ENCODE data around the gene RGS6.
"Not testable (repeated sequence)": the region's sequence is repeated elsewhere in the genome, so short reads cannot be mapped to it uniquely, and the experiment has no call there.

RGS6 gene

DNA sequence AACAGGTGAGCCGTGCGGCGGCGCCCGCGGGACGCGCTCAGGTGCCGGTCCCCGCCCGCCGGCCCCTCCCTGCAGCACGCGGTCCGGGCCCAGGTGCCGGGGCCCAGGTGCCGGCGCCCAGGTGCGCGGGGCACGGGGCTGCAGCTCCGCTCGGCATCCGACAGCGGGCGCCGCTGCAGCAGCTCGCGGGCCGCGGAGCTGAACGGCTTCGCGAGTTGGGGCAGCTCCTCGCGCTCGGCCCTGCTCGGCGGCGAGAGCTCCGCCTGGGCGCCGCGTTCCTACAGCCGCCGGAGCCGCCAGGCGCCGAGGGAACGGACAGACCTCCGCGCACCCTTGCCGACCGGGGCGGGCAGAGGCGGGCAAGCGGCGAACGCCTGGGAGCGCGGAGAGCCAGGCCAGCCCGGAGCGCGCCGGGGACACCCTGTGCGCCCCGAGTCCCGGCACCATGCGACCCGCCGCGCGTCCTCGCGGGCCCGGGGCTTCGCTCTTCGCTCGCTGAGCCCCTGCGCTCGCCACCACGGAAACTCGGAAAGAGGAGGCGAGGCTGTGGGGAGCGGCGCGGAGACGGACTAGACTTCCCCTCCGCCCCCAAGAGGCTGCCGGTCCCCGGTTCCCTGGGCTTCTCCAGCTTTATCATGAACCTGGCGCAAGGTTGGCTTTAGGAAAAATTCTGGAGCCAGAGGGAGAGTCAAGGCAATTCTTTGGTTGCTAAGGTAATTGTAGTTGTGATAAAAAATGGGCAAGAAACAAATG lies at the start of gene RGS6:
RGS6 (plus strand) TSS at position 201 of the 753 bp plus-strand sequence.
- DNase-seq, result no peak

DNA sequence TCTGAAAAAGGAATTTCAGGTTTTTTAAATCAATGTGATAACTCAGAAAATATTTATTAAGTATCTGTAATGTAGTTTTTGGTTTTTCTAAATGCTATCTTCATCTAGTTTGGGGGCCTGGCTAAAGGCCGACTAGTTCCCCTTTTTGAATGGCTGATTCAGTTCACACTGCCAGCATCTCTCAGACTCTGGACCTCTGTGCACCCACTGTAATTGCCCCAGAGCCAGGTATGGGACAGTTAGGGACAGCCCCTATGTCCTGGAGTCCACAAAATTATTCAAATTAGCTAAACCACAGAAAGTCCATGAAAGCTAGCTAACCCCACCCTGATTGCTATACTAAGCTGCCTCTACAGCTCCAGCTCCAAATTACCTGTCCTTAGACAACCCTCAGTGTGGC lies 49.1 kb upstream of the RGS6 start:
- DNase-seq, result no peak

DNA sequence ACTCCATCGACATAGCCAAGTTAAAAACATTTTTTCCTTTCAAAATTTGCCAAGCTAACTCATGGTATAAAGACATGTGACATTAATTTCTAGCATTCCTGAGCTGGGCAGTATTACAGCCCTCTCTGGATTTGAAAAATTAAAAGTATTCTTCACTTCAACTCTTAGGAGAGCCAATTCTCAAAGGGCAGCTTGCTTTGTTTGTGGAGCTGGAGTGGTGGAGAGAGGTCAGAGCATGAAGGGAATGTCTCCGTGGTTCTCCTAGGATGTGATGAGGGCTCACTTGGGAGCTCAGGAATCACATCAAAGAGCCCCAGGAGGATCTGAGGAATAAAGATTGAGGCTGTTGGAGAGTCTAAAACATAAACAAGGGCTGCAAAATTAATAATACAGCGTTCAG lies 46.9 kb upstream of the RGS6 start:
- DNase-seq, result no peak

DNA sequence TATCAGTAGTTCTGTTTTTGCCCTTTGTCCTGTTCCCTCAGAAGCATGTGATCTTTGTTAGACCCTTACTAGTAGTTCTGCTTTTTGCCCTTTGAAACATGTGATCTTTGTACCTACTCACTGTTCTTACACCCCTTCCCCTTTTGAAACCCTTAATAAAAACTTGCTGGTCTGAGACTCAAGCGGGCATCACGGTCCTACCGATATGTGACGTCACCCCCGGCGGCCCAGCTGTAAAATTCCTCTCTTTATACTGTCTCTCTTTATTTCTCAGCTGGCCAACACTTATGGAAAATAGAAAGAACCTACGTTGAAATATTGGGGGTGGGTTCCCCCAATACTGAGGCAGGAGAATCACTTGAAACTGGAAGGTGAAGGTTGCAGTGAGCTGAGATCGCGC lies 44.4 kb upstream of the RGS6 start:
- DNase-seq, result not testable (repeated sequence)

DNA sequence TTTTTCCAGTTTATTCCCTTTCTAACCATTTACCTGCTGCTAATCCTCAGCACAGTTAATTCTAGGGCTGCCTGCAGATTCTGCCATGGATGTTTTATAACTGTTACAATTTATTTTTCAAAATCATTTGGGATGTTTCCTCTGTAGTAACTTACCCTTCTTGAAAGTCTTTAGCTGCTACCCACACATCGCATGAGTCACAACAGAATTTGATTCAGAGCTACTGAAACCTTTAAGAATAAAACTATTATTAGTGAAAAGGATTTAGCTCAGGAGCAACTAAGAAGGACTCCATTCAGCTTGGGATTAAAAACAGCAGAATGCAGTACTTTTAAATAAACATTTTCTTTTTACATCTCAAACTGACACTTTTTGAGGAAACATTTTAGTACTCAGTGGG lies 41.7 kb upstream of the RGS6 start:
- DNase-seq, result no peak

DNA sequence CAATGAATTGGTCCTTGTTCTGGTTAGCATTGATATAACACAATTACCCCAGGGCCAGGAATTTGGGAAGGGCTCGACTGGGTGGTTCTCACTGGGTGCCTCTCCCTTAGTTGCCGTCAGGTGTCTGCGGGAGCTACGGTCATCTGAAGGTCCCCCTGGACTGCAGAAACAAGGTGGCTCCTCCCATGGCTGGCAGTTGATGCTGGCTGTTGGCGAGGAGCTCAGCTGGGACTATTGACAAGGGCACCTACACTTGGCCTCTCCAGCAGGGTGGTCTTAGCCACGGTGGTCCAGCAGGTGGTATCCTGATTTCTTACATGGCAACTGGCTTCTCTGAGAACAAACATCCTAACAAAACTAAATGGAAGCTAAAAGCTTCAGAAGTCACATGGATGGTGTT lies 41.0 kb upstream of the RGS6 start:
- DNase-seq, result no peak

DNA sequence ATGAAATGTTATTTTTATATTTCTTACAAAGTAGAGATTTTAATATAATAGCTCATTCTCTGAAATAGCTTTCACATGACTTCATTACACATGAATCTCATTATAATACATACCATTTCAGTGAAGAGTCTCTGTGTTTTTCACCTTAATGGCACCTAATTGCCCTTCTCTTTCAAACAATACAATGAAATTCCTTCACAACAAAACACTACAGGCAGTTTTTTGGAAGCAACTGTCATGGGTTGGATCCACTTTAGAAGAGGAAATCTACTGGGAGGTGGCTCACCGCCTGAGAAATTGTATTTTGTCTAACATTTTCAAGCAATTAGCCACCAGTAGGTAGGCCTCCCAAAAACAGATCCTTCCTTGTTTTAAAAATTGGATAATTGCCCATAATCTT lies 40.3 kb upstream of the RGS6 start:
- no peak for DNase-seq

DNA sequence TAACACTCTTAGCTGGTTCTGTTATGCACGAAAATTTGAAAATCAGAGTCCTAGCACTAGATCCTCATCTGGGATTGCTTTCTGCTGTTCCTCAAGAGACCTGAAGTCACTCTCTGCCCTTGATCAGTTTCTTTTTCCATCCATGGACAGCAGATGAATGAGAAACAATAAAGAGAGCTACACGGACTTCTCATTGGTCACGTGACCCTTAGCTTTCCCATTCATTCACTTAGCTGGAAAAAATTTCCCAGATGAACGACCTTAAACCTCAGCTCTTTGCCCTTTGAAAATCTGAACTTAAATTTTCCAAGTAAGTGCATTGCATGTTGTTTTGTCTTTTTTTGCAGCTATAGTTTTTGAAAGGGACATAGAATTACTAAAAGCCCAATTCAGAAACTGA lies 27.2 kb upstream of the RGS6 start:
- no peak for DNase-seq

DNA sequence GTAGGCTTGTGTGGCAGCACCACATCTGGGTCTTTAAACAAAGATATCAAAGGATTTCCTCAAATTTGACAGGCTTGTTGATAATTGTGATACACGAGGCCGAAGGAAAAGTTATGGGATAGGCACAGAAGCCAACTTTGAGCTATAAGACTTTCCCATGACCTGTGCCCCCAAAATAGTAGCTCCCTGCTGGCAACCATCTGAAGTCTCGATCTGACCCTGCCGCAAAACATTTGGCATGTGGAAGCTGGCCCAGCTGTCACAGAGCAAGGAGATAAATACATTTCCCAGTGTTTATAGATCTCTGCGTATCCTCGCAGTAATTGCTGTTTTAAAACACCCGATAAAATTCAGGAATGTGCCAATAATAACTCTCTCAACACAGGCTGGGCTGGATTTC lies 26.4 kb upstream of the RGS6 start:
- DNase-seq, result no peak

DNA sequence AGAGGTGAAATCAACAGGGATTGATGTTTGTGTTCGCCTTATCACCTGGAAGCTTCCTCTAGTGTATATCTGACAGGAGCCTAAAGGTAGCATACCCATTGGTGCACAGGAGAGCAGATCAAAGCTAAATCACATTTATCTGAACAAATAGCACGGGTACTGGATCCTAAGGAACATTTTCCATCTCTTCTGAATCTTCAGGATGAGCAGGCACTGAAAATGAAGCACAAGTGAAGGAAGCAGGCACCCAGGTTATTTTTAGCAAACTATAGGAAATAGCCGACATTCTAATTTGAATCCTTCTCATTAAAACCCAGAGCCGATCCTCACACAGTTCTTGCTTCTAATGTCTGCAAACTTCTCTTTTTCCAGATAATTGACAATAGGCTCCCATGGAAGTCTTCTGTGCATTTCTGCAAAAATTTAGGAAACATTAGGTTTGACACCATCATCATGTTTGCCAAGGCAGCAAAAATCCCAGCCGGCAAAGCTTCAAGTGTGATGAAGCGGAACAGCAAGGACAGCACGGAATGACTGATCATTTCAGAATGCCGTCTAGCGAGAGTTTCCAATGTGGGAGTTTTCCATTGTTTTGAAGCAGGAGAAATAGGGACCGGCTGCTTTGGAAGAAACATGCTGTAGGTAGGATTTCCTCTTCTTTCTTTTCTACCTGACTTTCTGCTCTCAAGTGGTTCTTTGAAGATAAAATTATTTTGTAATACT lies 24.3 kb upstream of the RGS6 start:
- DNase-seq, result no peak

DNA sequence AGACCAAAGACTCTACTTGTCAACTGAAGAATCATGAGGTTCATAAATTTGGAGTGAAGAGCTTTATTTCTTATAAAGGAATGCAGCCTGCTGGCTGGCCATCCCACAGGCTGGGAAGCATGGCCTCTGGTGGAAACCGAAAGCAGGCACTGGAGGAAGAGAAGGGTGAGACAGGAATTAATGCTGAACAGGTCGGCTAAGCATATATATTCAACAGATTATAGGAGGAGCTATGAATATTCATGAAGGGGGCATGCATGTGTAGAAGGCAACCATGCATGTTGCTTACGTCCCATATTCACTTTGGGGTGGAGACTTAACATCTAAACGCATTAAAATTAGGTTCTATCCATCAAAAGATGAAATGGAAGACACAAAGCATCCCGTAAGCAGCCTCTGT lies 20.6 kb upstream of the RGS6 start:
- DNase-seq, result no peak

DNA sequence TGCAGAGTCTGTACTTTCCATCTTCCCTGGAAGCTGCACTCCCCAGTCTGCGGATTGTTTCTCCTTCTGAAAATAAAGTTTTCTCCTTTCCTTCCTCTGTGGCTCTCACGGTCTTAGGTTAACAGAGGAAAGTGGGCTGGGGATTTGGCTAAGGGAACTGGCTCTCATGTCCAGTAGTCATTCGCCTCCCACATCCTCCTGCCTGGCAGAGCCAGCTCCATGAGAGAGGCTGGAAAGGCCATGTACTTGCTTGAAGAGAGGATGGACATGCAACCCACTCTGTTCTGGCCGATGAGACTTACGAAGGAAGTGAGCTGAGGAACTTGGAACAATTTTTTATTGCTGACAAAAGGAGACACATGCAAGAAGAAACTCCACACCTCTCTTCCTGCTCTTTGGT lies 18.9 kb upstream of the RGS6 start:
- DNase-seq, result no peak

DNA sequence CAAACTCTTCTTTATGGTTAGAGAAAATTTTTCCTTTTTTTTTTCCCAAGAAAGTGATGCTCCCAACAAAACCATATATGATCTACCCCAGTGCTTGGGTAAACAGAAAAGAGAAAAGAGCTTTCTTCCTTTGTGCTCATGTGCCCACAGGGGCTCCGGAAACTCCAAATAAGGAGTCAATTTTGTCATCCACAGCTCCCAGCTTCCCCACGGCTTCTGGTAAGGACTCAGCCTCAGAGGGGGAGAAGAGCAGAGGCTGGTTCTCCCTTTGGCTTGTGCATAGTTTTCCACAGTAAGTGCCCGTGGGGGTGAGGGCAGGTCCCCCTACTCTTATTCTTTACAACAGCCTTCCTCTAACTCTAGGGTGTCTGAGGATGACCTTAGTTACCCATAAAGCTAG lies 13.3 kb upstream of the RGS6 start:
- no peak for DNase-seq

DNA sequence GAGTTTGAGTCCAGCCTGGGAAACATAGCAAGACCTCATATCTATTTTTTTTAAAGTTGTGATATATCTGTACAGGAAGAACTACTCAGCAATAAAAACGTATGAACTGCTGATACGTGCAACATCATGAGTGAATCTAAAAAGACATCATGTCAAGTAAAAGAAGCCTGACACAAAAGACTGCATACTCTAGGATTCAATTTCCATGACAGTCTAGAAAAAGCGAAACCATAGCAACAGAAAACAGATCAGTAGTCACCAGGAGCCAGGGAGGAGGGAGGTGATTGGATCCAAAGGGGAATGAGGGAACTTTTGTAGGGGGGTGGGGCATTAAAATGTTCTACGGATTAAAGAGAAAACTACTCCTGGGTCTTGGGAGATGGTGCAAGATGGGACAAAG lies 8.7 kb upstream of the RGS6 start:
- DNase-seq, result no peak

DNA sequence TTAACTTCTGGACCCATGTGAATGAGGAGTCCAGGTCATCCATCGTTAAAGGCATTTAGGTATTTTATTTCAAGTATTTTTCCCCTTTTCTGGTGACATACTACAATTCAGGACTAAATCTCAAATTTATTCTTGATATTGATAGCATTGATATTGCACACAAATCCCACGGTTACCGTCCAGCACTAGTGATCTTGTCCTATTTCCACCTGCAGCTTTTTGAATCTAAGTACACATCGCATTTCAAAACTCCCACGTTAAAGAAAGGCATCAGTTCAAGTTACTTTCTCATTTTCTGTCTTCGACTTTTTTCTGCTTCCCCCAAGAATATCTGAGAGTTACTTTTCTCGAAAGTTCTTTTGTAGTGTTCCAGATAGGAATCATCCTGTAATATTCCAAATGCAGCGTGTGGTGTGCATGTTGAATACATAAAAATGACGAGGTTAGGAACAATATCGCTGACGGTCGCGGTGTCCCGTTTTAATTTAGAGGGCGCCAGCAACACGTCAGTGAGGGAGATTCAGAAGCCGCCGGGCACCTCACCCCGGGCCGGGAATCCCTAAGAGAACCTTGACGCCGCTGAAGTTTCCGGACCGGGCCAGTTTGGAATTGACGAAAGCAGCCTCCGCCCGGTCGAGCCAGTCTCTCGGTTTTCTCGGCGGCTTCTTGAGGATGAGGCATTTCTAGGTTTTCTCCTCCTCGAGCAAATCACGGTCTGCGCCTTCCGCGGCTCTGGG lies 569 bp upstream of the RGS6 start:
- DNase-seq, result no peak

DNA sequence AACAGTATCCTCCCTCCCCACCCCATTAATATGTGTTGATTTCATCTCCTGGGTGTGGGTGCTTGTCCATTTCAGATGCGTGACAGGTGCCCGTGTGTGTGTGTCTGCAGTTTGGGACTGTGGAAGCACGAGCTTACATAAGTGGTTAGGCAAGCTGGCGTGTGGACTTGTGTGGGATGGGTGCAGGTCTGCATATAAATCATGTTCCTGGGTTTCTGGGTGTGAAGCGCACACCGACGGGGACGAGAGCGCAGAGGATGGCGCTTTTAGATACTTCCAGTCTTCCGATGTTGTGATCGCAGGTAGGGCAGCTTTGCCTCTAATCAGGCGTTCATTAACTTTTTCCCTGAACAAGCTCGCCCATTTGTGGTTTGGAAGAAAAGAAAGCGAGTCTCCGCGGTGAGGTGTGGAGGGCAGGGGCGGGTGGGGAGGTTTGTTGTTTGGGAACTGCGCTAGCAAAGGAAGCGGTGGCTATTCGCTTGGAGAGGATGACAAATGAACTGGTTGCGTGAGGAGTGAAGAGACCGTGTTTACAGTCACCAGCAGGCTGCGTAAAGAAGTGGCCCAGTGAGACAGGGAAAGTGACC lies 865 bp downstream of the RGS6 start:
- DNase-seq, result no peak

DNA sequence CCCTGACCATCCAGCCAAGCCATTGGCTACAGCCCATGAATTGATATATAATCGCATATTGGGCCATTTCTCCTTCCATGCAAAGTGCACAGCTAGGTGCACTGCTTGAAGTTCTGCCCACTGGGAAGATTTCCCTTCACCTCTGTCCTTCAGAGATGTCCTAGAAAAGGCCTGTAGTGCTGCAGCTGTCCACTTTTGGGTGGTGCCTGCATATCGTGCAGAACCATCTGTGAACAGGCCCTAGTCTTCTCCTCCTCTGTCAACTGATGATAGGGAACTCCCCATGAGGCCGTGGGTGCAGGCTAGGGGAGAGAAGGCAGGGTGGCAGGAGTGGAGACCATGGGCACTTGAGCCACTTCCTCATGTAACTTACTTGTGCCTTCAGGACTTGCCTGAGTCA lies 6.0 kb downstream of the RGS6 start:
- not testable (repeated sequence) for DNase-seq

DNA sequence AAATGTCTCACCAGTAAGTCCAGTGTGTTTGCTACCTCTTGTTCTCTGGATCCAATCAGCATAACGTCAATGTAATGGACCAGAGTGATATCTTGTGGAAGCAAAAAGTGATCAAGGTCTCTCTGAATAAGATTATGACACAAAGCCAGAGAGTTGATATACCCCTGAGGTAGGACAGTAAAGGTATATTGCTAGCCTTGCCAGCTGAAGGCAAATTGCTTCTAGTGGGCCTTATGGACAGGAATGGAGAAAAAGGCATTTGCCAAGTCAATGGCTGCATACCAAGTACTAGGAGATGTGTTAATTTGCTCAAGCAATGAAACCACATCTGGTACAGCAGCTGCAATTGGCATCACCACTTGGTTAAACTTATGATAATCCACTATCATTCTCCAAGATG lies 7.1 kb downstream of the RGS6 start:
- DNase-seq, result not testable (repeated sequence)

DNA sequence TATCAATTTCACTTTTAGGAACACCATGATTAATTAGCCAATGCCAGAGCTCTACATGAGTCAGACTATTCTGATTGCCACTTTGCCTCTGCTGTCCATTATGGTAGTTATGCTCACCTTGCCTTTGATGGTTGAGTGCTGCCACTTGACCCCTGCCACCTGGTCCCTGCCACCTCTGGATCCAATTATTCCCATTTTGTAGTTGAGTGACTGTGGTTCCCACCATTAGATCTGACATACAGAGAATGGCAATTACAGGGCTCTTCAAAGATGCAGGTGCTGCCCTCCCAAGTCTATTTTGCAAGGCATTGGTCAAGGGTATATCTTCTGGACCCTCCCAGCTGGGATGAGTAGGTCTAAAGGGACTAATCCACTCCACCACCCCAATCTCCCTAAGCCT lies 8.3 kb downstream of the RGS6 start:
- DNase-seq, result not testable (repeated sequence)

DNA sequence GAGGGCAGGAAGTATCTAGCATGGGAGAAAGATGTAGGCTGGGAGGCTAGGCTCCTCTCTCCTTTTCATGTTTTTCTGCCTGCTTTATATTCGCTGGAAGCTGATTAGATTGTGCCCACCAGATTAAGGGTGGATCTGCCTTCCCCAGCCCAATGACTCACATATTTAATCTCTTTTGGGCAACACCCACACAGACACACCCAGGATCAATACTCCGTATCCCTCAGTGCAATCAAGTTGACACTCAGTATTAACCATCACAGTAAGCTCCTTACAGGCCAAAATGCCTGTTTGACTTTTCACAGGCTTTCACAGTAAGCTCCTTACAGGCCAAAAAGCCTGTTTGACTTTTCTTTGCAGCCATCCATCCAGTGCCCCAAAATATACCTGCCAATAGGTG lies 9.4 kb downstream of the RGS6 start:
- DNase-seq, result not testable (repeated sequence)

DNA sequence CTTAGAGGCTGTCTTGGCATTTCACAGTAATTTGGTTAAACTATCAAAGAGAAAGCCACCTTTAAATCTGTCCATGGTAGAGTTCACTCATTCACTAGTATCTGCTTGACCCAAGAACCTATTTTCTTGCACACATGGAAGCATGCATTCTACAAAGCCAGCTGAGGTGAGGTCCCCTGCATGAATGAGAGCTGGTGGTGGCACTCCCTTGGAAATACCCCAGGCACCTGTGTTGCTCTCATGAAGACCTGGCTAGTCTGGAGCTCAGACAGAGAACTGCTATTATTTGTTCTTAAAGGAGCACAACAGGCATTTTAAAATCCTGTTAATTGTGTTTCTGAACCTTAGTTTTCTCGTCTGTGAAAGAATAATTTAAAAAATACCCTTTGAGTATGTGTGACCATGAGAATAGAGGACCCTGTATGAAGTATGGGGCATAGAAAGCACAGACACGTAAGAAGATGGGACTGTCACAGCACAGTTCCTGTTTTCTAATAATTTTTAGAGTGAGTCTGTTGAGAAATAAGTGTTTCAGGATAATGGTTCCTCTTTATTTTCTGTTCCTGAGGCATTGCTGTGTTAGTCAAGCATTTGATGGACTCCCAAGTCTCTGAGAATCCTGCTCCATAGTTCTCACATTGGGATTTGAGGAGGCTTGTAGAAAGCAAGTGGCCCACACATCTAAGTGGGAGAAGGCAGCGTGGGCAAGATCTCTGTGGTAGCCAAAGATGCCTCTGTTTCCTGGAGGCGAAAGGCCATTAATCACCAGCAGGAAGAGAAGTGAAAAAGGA lies 10.9 kb downstream of the RGS6 start:
- DNase-seq, result no peak

DNA sequence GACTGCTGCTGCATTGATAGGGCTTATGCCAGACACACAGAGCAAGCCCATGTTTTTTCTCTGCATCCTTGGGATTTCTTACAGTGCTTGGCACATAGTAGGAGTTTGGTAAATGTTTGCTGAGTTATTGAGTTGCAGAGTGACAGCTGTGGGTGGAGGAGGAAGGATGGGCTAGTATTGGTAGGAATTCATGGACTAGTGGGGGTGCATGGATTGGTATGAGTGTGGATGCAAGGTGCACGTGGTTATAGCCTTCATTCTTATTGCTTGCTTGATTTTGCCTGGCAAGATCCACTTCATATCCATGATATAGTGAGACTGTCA lies 11.4 kb downstream of the RGS6 start:
- no peak for DNase-seq

DNA sequence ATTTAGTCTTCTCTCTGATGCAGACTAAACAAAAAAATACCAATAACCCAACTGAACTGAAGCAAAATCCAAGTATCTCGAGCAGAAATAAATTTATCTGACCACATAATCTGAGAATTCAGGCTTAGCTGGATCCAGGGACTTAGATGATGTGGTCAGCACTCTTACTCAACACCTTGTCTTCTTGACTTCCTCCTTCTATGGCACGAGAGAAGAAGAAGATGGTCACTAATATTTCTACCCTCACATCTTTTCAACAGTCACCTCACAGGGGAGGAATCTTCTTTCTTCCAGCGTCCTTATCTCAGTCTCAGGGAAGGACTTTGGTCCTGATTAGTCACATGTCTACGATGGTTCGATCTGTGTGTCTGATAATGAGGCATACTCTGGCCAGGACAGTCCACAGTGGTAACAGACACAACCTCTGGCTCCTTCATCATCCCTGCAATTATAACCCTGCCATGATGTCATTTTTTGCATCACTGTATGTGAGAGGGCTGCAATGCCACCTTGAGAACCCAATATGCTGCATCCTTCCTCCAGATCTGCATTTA lies 15.8 kb downstream of the RGS6 start:
- no peak for DNase-seq

Data from cerebellar nuclear complex (tissue), 1 donor.